BE2C (cell line): ENCODE results near the gene POLN.
"Not testable (repeated sequence)": the region's sequence is repeated elsewhere in the genome, so short reads cannot be mapped to it uniquely, and the experiment has no call there.

Experiments used
- DNase-seq: peaks from one replicate; pipeline ENCODE4 v3.0.0-alpha.2; 2020
- H3K27me3 ChIP-seq: fragments of 250-450 bp; sonication (Bioruptor Pico); 2 replicates; pipeline ENCODE4 v1.5.1; 2020; ENCODE audit warnings: mild to moderate bottlenecking
- H3K36me3 ChIP-seq: fragments of 250-450 bp; sonication (Bioruptor Pico); 2 replicates; pipeline ENCODE4 v1.5.1; 2020; ENCODE audit warnings: mild to moderate bottlenecking
- H3K4me1 ChIP-seq: fragments of 250-450 bp; sonication (Bioruptor Pico); 2 replicates; pipeline ENCODE4 v1.5.1; 2020
- H3K4me3 ChIP-seq: 2 replicates; pipeline ENCODE4 v1.5.1; 2011; ENCODE audit warnings: low read depth, low read length
- H3K9me3 ChIP-seq: fragments of 250-450 bp; sonication (Bioruptor Pico); 2 replicates; pipeline ENCODE4 v1.5.1; 2020
- CTCF ChIP-seq: IDR thresholded peaks from 2 replicates; pipeline ENCODE4 v1.5.1; 2012; ENCODE audit warnings: mild to moderate bottlenecking, low read depth, low read length

Gene POLN

GRCh38 chr4:2219233-2219760 is 22.6 kb downstream of the POLN start:
- no peak for DNase-seq
- peaks cover 5% of the 10 kb centered on the region; the same call in 1 of the 2 replicates for H3K36me3 ChIP-seq
- no peaks in the 10 kb centered on the region for H3K27me3 ChIP-seq
- H3K4me3 ChIP-seq, result no peak overlapping the region
- H3K4me1 ChIP-seq, result no peaks in the 10 kb centered on the region
- TF ChIP-seq CTCF, result no peak
- H3K9me3 ChIP-seq, result no peaks in the 10 kb centered on the region

GRCh38 chr4:2218436-2218835 is 23.5 kb downstream of the POLN start:
- Histone ChIP-seq H3K4me3 (no peak overlapping the region), H3K9me3 (no peaks in the 10 kb centered on the region), H3K4me1 (no peaks in the 10 kb centered on the region), H3K27me3 (no peaks in the 10 kb centered on the region), H3K36me3 (peaks cover 4% of the 10 kb centered on the region; the same call in 1 of the 2 replicates)
- DNase-seq, result no peak
- no peak for TF ChIP-seq CTCF

- TF ChIP-seq CTCF, result no peak
- Histone ChIP-seq H3K4me1 (no peaks in the 10 kb centered on the region), H3K9me3 (no peaks in the 10 kb centered on the region), H3K27me3 (no peaks in the 10 kb centered on the region), H3K4me3 (no peak overlapping the region), H3K36me3 (no peaks in the 10 kb centered on the region; the same call in 1 of the 2 replicates)
- DNase-seq, result no peak
Measured at GRCh38 chr4:2217726-2218125, 24.2 kb downstream of the POLN start.

- no peaks in the 10 kb centered on the region for H3K4me1 ChIP-seq
- DNase-seq, result no peak
- H3K9me3 ChIP-seq, result no peaks in the 10 kb centered on the region
- TF ChIP-seq CTCF, result no peak
- no peaks in the 10 kb centered on the region for H3K36me3 ChIP-seq
- H3K4me3 ChIP-seq, result no peak overlapping the region
- no peaks in the 10 kb centered on the region for H3K27me3 ChIP-seq
Measured at GRCh38 chr4:2212831-2213230, 29.1 kb downstream of the POLN start.

GRCh38 chr4:2202789-2203188 is 39.1 kb downstream of the POLN start:
- not testable (repeated sequence) for DNase-seq, H3K36me3 ChIP-seq, H3K4me1 ChIP-seq, H3K27me3 ChIP-seq, H3K9me3 ChIP-seq, H3K4me3 ChIP-seq

- Histone ChIP-seq H3K36me3 (no peaks in the 10 kb centered on the region), H3K4me1 (no peaks in the 10 kb centered on the region), H3K27me3 (no peaks in the 10 kb centered on the region), H3K4me3 (no peak overlapping the region), H3K9me3 (no peaks in the 10 kb centered on the region)
- TF ChIP-seq CTCF, result no peak
- no peak for DNase-seq
Measured at GRCh38 chr4:2194496-2194895, 47.4 kb downstream of the POLN start.

- DNase-seq, result no peak
- H3K36me3 ChIP-seq, result no peaks in the 10 kb centered on the region
- no peaks in the 10 kb centered on the region for H3K27me3 ChIP-seq
- TF ChIP-seq CTCF, result no peak
- no peaks in the 10 kb centered on the region for H3K9me3 ChIP-seq
- no peaks in the 10 kb centered on the region for H3K4me1 ChIP-seq
- H3K4me3 ChIP-seq, result no peak overlapping the region
Measured at GRCh38 chr4:2193326-2193725, 48.6 kb downstream of the POLN start.
